ENCODE data around the gene PCGF3.
"Not testable (repeated sequence)": the region's sequence is repeated elsewhere in the genome, so short reads cannot be mapped to it uniquely, and the experiment has no call there.

PCGF3 gene

DNA sequence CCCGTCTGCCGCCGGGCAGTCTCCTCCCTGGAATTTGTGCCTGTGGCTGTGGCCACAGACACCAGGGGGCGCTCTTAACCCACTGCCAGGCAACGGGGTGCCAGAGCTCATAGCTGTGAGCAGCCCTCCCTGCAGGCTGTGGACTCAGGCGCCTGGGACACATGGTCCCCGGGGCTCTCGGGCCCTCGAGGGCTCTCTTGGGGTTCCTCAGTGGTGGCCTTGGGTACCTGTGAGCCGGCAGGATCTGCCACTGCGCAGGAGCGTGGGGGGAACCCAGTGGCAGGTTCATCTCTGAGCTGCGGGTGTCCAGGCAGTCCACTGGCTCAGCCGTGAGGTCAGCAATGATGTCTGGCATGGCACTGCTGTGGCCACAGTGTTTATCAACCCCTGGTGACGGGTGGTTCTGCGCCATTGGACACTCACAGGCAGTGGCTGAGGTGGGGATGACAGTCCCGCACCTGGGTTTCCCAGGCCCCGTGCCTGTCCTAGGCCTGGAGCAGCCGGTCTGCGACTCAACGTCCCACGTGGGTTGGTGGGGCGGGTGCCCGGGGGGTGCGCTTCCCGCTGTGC is 37.2 kb downstream of the PCGF3 start:
- no peak for DNase-seq

DNA sequence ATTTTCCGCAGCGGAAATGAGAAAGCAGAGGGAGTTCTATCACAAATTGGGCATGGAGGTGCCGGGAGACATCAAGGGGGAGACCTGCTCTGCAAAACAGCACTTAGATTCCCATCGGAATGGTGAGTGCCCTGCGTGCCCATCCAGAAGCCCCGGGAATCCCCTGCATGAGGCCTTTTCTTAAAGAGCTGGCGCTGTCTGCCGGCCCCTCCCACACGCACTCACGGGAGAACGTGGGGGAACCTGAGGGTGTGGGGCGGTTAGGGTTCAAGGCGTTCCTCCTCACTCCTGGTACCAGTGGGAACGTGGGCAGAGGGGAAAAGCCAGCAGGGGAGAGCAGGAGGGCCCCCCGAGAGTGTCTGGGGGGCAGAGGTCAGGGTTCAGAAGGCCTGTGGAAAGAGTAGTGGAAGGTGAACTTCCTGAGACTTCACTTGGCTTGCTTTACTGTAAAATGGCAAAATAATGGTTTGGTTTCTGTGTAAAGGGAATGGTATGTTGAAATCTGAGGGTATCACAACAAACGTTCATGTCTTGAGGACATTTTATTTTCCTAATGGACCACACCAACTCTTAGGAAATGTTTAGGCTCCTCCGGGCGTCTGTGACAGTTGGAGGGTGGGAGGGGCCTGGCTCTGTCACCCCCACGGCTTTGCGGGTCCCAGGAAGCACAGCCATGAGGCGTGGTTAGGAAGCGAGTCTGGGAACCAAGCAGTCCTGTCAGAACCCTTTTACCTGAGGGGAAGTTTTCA is 38.0 kb downstream of the PCGF3 start:
- DNase-seq, result no peak

DNA sequence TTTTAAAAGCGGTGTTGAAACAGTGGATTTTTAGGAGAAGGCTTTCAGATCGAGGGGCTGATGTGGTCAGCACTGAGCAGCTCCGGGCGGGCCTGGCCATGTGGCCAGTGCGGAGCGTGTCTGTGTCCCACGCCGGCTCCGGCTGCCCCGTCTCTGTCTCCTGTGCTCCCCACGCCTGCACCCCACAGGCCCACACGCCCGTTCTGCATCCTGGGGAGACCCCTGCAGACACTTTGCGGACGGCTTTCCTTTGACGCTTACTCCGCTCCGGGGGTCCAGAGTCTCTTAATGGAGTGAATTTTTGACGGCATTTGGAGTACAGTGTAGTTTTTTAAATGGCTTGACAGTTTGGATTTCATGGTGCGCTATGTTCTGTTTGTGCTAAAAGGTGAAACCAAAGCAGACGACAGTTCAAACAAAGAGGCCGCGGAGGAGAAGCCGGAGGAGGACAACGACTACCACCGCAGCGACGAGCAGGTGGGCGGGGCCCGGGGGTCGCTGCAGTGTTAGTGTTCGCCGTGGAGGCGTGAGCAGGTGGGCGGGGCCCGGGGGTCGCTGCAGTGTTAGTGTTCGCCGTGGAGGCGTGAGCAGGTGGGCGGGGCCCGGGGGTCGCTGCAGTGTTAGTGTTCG is 38.7 kb downstream of the PCGF3 start:
- no peak for DNase-seq

DNA sequence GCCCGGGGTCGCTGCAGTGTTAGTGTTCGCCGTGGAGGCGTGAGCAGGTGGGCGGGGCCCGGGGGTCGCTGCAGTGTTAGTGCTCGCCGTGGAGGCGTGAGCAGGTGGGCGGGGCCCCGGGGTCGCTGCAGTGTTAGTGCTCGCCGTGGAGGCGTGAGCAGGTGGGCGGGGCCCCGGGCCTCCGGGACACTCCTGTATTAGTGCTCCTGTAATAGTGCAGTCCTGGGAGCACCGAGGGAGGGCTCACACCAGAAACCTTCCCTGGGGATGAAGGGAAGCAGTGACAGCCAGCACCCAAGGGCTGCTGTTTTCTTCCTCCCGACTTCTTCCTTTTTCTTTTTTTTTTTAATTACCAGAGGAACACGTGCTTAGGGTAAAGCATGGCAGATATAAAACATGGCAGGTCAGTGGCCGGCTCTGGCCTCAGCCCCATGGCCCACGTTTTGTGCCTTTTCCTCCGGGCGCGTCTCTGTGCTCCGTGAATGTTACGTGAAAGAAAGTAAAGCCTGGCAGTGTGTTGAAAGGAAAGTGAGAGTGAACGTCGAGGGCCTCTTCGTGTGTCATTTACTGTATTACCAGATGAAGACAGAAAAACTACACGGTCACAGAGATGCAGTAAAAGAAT is 42.0 kb downstream of the PCGF3 start:
- DNase-seq, result no peak

DNA sequence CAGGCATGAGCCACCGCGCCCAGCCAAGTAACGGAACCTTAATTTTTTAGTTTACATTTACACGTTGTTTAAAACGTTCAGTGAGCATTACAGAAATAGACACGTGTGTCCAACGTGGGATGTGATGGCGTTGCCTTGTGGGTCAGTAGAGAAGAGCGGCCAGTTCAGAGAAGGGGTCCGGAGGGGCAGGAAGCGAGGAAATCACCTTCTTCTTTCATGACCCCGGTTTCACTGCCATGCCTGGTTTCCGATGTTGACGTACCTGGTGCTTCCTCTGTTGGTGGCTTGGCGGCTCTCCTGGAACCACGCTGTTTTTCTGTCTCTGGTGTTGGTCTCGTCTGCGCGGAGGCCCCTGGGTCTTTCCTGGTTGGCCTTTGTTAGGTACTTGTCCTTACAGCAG is 42.8 kb downstream of the PCGF3 start:
- no peak for DNase-seq

DNA sequence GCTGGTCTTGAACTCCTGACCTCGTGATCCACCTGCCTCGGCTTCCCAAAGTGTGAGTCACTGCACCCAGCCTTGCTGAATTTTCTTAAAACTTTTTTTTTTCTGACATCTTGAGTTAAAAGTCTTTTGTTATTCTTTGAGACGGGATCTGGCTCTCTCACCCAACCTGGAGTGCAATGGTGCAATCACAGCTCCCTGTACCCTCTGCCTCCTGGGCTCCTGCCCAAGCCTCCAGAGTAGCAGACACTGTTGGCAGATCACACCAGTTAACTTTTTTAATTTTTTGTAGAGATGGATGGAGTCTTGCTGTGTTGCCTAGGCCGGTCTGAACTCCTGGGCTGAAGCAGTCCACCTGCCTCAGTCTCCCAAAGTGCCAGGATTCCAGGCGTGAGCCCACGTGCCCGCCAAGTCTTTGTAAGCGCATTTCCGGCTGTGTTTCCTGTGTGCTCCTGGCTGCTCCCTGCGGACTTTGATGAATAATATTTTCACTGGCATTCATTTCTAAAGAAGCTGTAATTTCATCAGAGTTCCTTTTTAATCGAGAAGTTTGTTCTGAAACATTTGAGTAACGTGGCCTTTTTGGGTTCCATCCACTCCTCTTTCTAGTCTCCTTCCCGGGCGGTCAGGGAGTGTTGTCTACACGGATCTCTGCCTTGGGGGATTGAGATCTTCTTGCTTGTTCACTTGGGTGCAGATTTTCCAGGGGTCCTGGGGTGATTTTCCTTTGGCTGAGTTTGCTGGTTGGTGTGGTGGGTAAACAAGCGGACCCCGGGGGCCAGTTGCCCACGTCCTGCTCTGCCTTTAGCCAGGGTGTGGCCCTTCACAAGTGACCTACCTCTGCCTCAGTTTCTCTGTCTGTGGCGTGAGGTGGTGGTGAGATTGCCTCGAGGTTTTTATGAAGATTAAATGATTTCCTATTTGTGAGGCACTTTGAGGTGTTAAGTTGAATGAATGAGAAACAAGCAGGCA is 44.4 kb downstream of the PCGF3 start:
- DNase-seq, result no peak

DNA sequence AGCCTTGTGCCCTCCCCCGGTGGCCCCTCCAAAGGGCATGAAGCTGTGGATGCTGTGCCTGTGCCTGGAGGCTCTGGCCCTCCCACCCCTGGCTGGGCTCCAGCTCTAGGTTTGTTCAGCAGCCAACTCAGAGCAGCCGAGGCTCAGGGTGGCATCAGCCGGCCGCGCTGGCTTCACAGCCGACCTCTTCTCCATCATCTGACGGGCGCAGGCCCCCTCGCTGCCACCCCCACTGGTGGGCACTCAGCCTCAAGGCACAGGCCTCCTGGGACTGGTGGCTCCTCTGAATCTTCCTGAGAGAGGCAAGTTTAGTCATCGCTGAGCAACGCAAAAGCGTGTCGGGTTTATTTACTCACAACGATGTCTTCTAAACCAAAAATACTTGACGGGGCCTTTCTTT is 46.0 kb downstream of the PCGF3 start:
- DNase-seq, result no peak

DNA sequence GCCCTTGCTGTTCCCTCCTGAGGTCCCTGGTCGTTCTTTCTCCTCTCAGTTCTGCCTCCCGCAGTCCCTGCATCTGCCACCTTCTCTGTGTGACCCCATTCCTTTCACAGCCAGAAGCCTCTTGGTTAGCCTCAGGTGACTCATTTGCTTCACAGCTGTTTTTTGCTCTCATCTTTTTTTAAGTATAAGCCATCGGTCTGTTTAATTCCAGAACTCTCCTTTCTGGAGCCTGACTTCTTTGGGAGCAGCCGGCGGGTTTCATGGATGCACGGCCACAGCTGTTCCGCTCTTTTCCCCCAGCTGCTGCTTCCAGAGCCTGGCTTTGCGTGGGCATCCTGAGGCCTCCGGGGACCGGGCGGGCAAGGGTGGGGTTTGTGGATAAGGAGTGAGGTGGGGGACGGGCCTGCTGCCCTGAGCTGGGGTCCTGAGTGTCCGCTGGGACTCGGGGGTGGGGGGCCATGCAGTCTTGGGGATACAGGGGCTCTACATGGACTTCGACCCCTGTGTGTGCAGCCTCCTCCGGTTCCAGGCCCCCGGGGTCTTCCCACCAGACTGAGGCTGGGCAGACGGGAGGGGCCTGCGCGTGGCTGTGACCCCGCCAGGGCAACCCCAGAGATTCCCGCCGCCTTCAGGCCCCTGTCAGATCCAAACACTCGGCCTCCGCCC is 46.7 kb downstream of the PCGF3 start:
- no peak for DNase-seq

DNA sequence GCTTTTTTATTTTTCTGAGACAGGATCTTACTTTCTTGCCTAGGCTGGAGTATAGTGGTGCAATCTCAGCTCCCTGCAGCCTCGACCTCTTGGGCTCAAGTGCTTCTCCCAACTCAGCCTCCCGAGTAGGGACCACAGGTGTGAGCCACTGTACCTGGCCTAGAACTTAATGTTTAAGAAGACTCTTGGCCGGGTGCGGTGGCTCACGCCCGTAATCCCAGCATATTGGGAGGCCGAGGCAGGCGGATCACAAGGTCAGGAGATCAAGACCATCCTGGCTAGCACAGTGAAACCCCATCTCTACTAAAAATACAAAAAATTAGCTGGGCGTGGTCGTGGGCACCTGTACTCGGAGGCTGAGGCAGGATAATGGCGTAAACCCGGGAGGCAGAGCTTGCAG is 47.6 kb downstream of the PCGF3 start:
- DNase-seq, result not testable (repeated sequence)

DNA sequence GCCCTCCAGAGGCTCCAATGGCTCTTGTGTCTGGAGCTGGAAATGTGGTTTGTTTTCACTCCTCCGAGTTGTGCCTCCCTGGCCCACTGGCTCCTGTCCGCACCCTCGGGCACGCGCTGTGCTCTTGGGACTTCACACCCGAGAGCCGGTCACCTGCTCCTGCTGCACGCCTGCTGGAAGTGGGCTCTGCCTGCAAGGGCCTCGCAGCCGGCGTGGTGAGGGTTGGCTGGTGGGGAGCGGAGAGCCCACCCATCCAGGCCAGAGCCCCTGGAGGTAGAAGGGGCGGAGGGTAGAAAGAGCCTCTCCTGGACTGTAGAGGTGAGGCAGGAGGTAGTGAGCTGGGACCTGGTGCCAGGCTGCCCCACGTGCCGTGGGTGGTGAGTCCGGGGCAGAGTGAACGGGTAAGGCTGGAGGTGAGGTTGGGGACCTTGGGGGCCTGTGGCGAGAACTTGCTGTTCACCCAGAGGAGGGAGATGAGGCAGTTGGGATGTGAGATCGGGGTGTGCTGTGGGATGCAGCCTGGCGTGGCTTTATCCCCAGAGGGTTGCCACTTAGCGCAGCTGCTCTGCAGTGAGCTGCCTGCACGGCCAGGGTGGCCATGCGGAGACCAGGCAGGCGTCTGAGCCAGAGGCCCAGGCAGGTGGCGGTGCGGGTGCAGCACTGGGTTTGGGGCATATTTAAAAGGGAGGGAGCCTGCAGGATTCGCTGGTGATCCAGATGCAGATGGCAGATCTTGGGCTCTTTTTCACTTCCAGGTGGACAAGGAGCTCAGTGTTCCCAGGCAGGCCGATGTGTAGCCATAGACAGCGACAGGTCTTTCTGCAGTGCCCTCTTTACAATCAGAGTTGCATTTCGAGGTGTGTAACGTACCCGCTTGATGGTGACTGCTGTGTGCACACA is 48.8 kb downstream of the PCGF3 start:
- no peak for DNase-seq

DNA sequence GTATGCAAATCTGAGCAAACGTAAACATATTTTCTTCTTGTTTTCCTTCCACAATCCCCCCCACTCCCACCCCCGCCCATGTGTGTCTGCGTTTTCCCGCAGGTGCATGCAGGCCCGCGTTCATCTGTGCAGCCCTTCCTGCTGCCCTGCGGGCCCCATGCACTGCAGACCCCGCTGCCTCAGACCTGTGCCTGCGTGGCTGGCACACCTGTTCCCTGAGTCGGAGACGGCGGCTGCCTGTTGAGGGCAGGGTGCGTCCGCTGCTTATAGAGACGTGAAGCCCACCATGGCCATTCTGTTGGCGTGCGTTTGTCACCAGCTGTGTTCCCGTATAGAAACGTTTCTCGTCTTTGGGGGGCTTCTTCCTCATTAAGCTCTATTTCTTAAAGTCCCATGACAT is 51.5 kb downstream of the PCGF3 start:
- DNase-seq, result no peak

DNA sequence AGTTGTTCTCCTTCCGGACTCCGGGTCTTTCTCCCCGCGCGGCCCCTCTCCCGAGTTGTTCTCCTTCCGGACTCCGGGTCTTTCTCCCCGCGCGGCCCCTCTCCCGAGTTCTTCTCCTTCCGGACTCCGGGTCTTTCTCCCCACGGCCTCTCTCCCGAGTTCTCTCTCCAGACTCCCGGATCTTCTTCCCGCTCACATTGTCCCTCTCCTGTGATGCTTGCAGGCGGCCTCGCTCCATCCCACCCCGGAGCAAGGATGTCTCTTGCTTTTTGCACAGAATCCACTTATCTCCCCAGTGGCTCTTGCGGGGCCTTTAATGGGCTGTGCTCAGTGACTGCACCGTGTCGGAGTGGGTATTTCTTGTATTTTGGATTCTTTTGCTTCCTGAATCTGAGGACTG is 54.2 kb downstream of the PCGF3 start:
- not testable (repeated sequence) for DNase-seq

DNA sequence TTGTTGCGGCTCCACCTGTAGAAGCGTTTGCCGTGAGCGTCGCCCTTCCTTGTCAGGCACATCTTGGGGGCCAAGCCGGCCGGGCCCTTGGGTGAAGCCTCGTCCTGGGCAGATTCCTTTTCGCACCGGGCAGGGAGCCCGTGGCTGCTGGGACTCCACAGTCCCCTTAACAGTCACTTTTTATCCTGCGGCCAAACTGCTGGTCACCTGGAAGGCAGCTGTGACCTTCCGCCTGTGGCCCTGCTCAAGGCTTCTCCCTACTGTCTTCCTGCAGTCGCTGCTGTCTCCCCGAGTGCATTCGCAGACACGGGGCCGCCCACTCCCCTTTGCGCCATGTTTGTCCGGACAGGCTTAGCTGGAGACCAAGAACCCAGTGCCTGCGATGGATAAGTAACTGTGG is 55.0 kb downstream of the PCGF3 start:
- no peak for DNase-seq

DNA sequence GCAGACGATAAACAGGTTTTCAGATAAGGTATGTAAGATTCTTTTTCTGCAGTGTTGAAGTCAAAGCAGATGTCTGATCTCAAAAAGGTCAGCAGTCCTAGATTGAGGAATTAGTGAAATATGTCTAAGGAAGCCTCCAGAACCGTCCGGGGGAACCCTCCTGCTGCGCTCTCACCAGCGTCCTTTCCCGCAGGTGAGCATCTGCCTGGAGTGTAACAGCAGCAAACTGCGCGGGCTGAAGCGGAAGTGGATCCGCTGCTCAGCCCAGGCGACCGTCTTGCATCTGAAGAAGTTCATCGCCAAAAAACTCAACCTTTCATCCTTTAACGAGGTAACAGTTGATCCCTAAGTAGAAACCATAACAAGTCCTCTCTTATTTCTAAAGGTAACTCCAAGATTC is 55.5 kb downstream of the PCGF3 start:
- no peak for DNase-seq

DNA sequence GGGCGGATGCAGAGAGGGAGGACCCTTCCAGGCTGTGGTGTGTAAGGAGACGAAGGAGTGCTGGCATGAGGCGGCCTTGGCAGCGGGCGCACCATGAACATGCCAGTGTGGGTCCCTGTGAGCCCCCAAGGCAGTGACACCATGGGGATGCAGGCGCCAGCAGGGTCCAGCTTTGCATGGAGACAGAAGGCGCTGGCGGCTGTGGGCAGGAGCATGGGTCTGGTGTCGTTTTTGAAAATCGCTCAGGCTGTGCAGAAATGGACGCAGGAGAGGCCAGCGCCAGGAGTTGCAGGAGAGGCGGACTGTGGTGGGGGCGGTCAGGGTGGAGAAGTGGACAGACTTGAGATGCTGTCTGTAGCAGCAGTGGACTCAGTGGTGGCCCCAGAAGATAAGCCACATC is 56.1 kb downstream of the PCGF3 start:
- DNase-seq, result no peak

DNA sequence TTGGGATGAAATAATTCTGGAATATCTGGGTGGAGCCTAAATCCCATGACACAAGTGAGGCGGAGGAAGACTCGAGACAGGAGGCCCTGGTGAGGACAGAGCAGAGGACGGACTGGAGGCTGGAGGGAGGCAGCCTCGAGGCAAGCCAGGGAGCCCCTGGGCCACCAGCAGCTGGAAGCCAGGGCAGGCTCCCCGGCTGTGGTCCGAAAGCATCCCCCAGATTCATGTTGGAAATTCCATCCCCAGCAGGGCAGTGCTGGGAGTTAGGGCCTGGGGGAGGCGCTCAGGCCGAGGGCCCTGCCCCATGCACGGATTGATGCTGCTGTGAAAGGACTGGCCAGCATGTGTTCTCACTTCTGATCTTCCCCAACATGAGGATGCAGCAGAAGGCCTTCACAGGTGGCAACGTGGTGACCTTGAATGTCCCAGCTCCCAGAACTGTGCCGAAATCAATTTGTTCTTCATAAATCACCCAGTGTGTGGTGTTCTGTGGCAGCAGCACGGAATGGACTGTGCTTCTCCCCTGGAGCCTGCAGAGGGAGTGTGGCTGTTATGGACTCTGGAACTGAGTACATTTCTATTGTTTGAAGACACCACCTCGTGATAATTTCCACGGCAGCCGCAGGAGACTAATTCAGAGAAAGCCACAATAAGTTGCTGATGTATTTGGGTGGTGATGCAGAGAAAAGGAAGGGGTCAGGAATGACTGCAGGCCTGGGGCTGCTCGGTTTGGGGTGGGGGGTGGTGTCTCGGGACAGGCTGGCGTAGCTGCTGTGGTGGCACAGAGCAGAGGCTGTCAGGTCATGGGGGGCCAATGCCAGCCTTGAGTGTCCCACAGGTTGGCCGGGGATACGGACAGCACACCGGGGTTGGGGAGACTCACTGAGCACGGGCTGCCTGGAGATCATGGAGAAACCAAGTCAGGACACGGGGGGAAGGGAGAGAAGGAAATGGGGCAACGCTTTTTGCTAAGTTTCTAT is 56.9 kb downstream of the PCGF3 start:
- DNase-seq, result no peak

DNA sequence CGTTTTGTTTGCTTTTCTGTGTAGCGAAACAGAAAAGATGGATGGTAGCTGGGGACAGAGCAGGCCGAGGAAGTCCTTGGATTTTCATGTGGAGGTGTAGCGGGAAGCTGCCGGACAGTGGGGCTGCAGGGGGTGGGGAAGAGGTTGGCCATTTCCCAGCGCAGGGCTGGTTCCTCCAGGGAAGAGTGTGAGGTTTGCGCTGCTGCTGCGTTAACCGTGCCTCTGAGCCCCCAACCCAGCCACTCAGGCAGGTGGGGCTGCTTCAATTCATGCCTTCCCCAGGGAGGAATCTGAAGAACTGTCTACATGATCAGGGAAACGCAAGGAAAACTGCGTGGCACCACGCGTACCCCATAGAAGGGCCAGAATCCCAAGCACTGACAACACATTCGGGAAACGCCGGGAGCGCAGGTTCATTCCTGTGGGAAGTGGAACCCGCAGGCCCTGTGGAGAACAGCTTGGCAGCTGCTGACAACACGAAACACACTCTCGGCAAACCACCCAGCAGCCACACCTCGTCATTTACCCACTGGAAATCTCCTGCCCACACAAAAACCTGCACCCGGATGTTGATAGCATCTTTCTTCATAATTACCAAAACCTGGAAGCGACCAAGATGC is 57.7 kb downstream of the PCGF3 start:
- DNase-seq, result no peak

DNA sequence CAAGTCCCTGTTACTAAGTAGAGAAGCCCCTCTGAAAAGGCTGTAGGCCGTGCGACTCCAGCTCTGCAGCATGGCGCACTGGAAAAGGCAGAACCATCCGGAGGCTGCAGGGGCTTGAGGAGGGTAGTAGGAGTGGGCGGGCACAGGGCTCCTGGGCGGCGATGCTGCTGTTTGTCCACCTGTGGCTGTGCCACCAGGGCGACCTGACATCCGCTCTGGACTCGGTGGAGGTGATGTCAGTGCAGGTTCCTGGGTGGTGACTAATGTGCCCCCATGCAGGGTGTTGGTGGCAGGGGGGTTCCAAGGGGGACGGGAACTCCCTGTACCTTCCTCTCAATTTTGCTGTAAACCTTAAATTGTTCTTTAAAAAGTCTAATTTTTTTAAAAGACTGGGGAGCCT is 58.3 kb downstream of the PCGF3 start:
- no peak for DNase-seq

DNA sequence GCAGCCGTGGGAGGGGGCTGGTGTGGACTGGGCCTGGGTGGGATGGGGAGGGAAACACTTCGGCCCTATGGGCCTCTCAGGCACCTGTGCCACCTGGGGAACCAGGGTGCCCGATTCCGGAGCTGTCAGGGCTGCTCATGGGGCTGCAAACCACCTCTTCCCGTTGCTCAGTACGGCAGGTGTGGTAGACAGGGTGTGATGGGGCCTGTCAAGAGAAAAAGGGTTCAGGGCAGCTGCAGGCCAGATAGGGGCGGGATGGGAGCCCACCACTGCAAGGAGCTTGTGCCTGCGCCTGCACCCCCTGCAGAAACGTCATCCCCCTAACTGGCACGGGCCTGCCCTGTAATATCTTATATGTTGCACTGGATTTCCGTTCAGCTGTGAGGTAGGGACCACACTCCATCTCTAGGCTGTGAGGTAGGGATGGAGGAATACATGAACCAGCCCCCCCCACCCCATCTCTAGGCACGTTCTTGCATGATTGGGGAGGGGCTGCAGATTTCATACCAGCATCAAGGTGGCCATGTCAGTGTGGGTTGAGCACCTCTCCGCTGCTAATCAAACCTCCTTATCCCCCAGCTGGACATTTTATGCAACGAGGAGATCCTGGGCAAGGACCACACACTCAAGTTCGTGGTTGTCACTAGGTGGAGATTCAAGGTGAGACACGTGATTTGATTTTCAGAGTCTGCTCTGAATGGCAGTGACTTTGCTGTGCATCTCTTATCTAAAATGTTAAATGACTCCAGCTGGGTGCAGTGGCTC is 59.0 kb downstream of the PCGF3 start:
- no peak for DNase-seq
